Stromal cell of bone marrow (primary cell): Measurements from ENCODE around the gene TMEM167A.

Experiments
- DNase-seq: peaks from one replicate; pipeline ENCODE4 v3.0.0-alpha.2; 2012; ENCODE audit warnings: low read depth

TMEM167A gene

GRCh38 chr5:83076742-83077661 lies at the start of gene TMEM167A, which contains the start of gene XRCC4:
TMEM167A (minus strand) TSS chr5:83077394; CDS start chr5:83077323, 71 bp downstream.
XRCC4 (plus strand) TSS chr5:83077547; CDS start chr5:83104920, 27,373 bp downstream.
- peak; percentile 99 for DNase-seq

- no peak for DNase-seq
Observed at GRCh38 chr5:83126501-83126900, 49.3 kb upstream of the TMEM167A start.

- no peak for DNase-seq
Observed at GRCh38 chr5:83125560-83125959, 48.4 kb upstream of the TMEM167A start.

- no peak for DNase-seq
Observed at GRCh38 chr5:83124593-83124992, 47.4 kb upstream of the TMEM167A start.

GRCh38 chr5:83118976-83119375 lies 41.8 kb upstream of the TMEM167A start:
- DNase-seq, result no peak

GRCh38 chr5:83118471-83118870 lies 41.3 kb upstream of the TMEM167A start:
- DNase-seq, result no peak

GRCh38 chr5:83115816-83116215 lies 38.6 kb upstream of the TMEM167A start:
- DNase-seq, result no peak

- no peak for DNase-seq
Observed at GRCh38 chr5:83109380-83109779, 32.2 kb upstream of the TMEM167A start.

GRCh38 chr5:83107692-83108420 lies 30.7 kb upstream of the TMEM167A start:
- no peak for DNase-seq

GRCh38 chr5:83104021-83104420 lies 26.8 kb upstream of the TMEM167A start:
- DNase-seq, result no peak

GRCh38 chr5:83102364-83102980 lies 25.3 kb upstream of the TMEM167A start:
- DNase-seq, result no peak

- DNase-seq, result no peak
Observed at GRCh38 chr5:83101514-83101913, 24.3 kb upstream of the TMEM167A start.

- DNase-seq, result no peak
Observed at GRCh38 chr5:83099445-83099844, 22.3 kb upstream of the TMEM167A start.

- DNase-seq, result no peak
Observed at GRCh38 chr5:83099001-83099400, 21.8 kb upstream of the TMEM167A start.

- DNase-seq, result no peak
Observed at GRCh38 chr5:83097689-83098231, 20.6 kb upstream of the TMEM167A start.

GRCh38 chr5:83096660-83097339 lies 19.6 kb upstream of the TMEM167A start:
- no peak for DNase-seq

GRCh38 chr5:83095957-83096539 lies 18.9 kb upstream of the TMEM167A start:
- peak; percentile 81 for DNase-seq

GRCh38 chr5:83095163-83095956 lies 18.2 kb upstream of the TMEM167A start:
- no peak for DNase-seq

- no peak for DNase-seq
Observed at GRCh38 chr5:83093692-83094091, 16.5 kb upstream of the TMEM167A start.

- DNase-seq, result no peak
Observed at GRCh38 chr5:83092619-83093018, 15.4 kb upstream of the TMEM167A start.
